Stimulated activated CD8-positive, alpha-beta memory T cell treated with anti-CD3 and anti-CD28 coated beads, Interleukin-2, amount 100 ng/mL, for 1 hour (primary cell): ENCODE measurements around the gene KNCN.

Experiments
- DNase-seq, 2 donors: peaks; one replicate each; pipeline ENCODE4 v3.0.0-alpha.2; 2020; ENCODE audit warnings: low read depth in 2 of 2

The KNCN gene

GRCh38 chr1:46523496-46524353 lies 27.7 kb downstream of the KNCN start:
- no peak for DNase-seq

DNA sequence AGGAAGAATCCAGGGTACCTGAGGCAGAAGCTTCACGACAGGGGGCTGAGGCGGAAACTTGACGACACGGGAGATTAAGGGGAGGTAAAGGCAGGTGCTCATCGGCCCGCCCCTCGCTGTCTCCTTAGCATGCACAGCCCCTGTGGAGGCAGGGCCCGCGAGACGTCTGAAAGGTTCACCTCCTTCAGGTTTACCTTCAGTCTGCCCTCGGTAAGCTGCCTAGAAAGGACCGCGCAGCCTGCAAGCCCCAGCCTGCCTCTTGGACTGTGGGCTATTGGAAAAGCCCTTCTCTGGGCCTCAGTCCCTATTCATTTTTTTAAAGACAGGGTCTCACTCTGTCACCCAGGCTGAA lies 28.5 kb downstream of the KNCN start:
- DNase-seq = no peak

DNA sequence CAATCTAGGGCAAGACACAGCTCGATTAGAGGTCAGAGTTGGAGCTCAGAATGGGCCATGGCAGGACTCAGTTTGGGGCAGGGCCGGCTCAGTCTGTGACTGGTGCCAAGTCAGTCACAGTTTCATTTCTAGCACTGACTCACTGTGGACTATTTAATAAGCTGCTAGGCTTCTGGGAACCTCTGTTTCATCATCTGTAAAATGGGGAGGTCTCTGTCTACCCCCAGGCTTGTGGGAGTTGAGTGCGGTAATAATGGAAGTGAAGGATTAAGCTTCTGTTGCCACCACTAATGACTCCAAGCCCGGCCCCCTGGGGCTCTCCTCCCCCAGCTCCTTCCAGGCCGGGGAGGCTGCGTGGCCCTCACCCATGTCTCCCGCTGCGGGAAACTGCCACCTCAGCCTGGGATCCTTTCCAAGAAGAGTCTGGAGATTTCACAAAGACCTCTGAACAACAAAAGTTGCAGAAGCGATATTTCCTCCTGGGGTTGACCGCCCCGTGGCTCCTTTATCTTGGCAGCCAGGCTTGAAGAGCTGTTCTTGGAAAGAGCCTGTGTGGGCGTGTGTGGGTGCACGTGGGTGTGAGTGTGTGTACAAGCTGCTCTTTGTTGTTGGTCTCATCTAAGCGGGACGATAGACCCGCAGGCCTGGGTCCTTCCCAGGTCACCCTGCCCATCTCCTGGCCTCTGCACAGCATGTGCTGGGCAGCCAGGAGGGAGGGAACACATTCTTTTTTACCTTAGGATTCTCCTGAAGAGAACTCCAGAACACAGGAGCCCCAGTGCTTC lies 29.1 kb downstream of the KNCN start:
- DNase-seq = no peak

GRCh38 chr1:46521414-46521813 lies 30.0 kb downstream of the KNCN start:
- DNase-seq = no peak

GRCh38 chr1:46520063-46520911 lies 31.2 kb downstream of the KNCN start:
- no peak for DNase-seq

GRCh38 chr1:46519209-46519608 lies 32.2 kb downstream of the KNCN start:
- no peak for DNase-seq

GRCh38 chr1:46517932-46518498 lies 33.4 kb downstream of the KNCN start:
- no peak for DNase-seq

DNA sequence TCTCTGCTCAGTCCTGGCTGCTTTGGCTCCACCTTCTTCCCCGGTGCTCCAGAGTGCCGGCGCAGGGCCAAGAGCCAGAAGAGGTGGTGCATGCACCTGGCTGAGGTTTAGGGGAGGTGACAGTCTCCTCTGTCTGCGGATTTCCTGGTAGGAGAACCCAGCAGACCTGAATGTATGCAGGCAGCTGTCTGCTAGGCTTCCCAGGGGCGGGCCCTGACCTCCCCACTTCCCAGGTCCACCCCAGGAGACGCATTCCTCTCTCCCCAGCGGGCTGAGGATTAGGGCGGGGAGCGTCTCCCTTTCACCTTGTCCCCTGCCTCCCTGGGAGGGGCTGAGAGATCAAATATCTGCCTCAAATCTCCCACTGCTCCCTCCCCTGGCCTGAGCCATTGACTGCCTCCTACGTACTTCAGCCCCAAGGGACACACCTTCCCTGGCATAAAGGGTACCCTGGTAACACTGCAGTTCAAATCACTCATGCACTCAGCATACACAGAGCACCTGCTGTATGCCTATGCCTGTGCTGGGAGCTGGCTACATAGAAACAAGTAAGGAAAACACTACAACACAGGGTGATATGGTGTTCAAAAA lies 34.3 kb downstream of the KNCN start:
- DNase-seq = no peak

DNA sequence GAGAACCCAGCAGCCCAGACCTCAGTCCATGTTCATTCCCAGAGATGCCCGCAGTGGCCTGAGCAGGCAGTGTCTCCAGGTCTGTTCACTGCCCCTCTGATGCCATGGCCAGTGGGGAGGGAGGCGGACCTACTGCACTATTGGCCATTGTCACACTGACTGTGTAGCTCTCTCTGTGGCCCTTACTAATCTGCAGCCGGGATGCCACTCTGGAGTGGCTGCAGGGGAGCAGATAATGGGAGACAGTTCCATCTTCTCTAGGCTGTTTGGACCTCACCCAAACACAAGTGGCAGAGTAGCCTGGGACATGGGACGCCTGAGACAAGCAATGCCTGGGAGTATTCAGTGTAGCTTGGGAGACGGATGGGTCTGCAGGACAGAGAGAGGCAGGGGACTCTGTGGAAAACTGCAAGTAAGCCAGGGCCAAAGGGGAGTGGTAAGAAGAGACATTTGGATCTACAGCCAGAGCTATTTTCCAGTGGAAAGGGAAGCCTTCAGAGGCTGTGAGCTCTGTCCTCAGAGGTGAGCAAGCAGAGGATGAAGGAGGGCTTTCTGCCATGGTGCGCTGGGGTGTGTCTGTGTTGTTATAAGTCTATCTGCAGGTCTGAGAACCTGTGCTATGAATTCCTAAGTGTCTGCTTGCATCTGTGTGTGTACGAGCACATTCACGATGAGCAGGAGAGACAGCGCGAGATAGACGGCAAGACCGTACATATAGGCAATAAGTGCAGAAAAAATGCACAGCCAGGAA lies 35.1 kb downstream of the KNCN start:
- DNase-seq = no peak

DNA sequence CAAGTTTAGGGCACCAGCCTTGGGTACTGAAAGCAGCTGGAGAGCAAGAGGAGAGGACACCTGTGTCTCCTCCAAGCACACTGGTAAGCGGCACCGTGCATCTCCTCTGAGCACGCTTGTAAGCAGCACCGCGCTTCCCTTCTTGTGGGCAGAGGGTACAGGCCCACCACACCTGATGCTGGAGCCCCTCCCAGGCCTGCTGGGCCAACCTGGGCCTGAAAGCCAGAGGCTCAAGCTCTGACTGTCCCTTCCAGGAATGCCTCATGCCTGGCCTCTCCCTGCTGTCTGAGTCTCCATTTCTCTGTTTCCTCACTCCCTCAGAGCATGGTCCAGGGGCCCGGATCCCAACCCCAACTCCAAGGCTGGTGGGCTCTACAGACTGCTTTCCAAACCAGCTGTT lies 35.9 kb downstream of the KNCN start:
- no peak for DNase-seq

GRCh38 chr1:46513536-46513935 lies 37.9 kb downstream of the KNCN start:
- no peak for DNase-seq

GRCh38 chr1:46512792-46513190 lies 38.7 kb downstream of the KNCN start:
- DNase-seq = no peak

- no peak for DNase-seq
Measured at GRCh38 chr1:46512135-46512791, 39.2 kb downstream of the KNCN start.

DNA sequence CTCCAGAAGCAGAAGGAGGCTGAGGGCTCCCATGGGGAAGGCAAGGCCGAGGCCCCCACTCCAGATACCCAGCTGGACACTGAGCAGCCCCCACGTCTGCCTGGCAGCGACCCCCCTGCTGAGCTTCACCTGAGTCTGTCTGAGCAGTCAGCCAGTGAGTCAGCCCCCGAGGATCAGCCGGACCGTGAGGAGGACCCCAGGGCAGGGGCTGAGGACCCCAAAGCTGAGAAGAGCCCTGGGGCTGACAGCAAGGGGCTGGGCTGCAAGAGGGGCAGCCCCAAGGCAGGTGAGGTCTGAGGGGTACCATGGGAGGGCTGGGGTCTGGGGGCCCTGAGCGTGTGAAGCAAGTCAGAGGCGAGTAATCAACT lies 40.5 kb downstream of the KNCN start:
- no peak for DNase-seq

DNA sequence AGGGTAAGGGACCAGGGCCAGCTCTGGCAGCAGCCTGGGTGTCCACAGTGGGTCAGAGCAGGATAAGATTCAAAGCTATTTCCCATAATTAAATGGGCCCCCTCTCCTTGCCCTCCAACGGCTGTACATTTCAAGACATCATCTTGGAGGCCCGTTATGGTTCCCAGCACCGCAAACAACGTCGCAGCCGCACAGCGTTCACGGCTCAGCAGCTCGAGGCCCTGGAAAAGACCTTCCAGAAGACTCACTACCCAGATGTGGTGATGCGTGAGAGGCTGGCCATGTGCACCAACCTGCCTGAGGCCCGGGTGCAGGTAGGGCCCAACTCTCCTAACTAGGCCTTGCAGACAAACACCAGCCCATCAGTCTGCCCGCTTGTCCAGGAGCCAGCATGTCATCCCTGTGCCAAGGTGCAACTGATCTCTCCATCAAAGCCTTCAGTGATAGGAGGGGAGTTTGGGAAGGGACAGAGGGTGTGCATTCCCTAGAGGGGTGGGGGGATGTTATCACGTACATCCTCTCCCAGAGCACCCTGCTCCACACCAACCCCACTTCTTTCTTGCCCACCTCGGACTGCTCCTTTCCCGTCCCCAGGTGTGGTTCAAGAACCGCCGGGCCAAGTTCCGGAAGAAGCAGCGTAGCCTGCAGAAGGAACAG lies 41.0 kb downstream of the KNCN start:
- no peak for DNase-seq

DNA sequence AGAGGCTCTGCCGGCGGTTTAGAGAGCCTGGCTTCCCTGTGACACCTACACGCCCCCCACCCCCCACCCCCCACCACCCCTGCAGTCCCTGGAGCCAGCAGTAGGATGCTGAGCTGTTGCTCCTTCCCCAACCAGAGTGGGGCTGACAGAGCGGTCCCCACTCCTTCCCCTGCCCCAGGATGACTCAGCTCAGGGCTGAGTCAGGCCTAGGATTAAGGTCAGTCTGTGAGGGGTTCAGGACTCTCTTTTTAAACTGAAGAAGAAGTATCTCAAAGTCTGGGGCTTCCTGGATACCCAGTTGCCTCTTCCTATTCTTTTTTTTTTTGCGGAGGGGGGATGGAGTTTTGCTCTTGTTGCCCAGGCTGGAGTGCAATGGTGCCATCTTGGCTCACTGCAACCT lies 42.7 kb downstream of the KNCN start:
- no peak for DNase-seq

GRCh38 chr1:46506470-46507219 lies 44.8 kb downstream of the KNCN start:
- DNase-seq = no peak

DNA sequence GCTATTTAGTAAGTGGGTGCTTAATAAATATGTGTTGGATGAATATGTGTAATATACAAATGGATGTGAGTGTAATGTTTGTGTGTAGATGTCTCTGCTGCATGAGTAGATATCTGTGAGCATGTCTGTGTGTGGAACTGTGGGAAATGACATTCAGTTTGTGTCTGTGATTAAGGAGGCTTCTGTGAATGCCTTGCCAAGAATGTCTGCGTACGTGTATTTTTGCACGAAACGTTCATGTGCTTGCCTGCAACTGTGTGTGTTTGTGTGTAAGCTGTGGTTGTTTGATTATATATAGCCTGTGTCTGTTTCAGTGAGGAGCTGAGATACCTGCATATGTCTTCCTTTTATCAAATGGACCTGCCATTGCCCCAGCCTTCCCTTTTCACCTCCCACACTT lies 48.0 kb downstream of the KNCN start:
- DNase-seq = no peak

DNA sequence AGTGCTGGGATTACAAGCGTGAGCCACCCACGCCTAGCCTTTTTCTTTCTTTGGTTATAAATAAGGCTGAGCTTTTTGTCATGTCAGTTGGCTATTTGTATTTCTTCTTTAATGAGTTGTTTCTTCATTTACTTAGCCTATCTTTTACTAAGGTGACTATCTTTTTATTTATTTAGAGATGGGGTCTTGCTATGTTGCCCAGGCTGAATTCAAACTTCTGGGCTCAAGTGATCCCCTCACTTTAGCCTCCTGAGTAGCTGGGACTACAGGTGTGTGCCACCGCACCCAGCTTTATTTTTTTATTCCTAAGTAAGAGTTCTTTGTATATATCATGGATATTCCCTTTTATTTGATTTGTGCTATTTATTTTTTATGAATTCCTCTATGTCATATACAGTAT lies 49.9 kb downstream of the KNCN start:
- no peak for DNase-seq
